ENCODE measurements around the gene ANKRD29. TPM values are rescaled to one million over a fixed set of nuclear protein-coding genes. Genes with fewer than 3 reads are reported as not detected.
A peak's percentile ranks its signal among the peaks of the same experiment; 100 is the strongest.

ANKRD29 gene, protein sequence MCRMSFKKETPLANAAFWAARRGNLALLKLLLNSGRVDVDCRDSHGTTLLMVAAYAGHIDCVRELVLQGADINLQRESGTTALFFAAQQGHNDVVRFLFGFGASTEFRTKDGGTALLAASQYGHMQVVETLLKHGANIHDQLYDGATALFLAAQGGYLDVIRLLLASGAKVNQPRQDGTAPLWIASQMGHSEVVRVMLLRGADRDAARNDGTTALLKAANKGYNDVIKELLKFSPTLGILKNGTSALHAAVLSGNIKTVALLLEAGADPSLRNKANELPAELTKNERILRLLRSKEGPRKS
- not detected in 2 replicates for total RNA-seq (2014; rRNA removed; shearing (Covaris generic))

DNA sequence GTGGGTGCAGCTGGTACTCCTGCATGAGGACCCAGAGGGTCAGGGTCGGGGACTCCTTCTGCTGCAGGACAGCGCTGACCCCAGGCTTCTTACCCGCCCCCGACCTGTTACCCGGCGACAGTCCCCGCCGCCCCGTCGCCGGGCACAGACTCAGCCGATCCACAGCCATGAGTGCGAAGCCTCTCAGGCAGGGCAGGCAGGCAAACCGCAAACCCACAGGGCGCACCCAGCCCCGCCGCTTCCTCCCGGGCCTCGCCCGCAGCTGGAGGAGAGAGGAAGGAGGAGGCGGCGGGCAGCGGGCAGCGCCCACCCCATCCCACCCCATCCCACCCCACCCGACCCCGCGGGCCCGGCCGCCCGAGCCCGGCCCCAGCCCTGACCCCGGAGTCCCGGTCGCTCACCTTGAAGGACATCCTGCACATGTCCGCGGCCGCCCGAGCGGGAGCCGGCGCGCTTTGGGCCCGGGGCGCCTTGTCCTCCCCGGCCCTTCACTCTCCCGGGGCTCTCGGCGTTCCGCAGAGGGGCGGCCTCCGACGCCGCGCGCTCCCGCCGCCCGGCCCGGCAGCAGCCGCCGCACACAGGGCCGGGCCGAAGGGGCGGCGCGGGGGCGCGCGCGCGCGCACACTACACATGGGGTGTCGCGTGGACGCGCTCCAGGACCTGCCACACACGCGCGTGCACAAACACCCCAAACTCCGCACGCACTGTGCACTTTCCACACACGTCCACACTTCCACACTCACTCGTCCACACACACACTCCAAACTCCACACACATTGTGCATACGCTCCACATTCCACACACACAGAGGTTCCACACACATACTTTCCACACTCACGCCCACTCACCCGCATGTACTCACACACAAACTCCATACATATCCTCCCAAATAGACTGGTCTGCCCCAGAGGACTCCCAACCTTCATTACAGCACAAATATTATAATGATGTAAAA is at the start of gene ANKRD29:
Gene ANKRD29, minus strand, starts transcription at position 603 of the 955 bp plus-strand sequence. Its CDS starts 181 bp downstream, at position 422.
- in situ Hi-C loops (cut with HindIII; ENCODE audit: low sequenced_read_pairs), result no loop called here
- no peak for DNase-seq (ENCODE audit: low spot score)

DNA sequence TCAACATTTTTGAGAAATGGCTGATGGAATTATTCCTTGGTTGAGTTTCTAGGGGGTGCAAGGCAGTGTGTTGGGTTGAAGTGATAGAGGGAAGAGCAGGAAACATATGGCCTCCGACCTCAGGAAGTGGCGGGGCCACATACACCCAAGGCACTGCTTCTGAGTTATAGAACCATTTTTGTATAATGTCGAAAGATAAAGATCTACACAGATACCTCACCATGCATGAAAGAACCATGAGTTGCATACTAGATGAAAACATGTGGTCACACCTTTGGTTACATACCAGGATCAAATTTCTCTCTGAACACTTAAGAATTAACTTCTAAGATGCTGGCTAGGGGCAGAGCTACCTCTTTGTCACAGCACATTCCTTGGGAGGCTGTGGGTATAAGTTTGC is 49.7 kb upstream of the ANKRD29 start:
- no peak for DNase-seq (ENCODE audit: low spot score)
- in situ Hi-C loops (cut with HindIII; ENCODE audit: low sequenced_read_pairs), result no loop called here

DNA sequence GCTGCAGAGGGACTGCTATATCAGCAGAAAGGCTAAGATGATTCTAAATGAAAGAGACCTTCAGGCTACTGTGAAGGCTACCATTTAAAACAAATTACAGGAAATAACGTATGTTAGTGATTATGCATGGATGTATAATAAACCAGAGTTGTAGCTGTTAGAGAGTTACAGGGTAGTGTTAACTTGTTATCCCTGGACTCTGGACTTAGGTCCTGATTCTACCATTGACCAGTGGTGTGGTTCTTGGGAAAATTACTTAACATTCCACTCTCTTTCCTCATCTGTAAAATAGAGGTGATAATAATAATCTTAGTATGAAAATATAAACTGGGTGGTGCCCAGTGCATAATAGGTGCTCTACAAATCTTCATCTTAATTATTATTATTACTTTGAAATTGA is 48.7 kb upstream of the ANKRD29 start:
- in situ Hi-C loops (cut with HindIII; ENCODE audit: low sequenced_read_pairs), result no loop called here
- DNase-seq (ENCODE audit: low spot score), result no peak

DNA sequence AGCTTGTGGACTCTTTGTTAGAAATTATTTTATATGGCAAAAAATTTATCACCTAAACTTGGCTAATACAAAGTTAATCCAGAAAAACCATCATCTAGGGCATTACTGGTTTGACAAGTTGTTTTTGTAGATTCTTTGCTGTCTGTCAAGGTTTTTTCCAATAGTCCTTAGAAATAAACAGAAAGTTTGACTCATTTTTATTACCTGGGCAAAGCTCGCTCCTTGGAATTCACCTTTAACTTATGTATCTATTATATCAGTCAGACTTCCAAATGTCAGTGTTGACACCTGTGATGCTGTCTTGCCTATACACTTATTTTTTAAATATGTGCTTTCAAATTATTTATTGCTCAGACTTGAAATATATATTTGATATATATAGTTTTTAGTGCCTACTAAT is 48.2 kb upstream of the ANKRD29 start:
- no peak for DNase-seq (ENCODE audit: low spot score)
- in situ Hi-C loops (cut with HindIII; ENCODE audit: low sequenced_read_pairs), result no loop called here

DNA sequence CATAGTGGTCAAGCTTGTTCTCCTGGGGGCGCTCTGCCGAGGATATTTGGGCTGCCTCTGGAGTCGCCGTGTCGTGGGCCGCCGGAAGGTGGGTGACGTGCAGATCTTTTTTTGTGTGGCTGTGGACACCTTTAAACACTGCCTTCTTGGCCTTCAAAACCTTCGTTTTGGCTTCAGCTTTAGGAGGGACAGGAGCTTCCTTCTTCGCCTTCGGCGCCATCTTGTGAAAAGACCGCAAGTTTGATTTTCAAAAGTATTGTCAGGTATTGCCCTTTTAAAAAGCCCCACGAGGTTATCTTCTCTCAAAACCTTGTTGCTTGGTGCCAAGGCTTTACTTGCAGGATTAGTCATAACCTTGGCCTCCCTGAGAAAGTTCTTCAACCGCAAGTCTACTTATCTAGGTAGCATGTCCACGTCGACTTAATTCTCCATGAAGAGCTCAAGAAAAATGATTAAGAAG is 47.4 kb upstream of the ANKRD29 start:
- in situ Hi-C loops (cut with HindIII; ENCODE audit: low sequenced_read_pairs), result no loop called here
- DNase-seq (ENCODE audit: low spot score), result no peak

DNA sequence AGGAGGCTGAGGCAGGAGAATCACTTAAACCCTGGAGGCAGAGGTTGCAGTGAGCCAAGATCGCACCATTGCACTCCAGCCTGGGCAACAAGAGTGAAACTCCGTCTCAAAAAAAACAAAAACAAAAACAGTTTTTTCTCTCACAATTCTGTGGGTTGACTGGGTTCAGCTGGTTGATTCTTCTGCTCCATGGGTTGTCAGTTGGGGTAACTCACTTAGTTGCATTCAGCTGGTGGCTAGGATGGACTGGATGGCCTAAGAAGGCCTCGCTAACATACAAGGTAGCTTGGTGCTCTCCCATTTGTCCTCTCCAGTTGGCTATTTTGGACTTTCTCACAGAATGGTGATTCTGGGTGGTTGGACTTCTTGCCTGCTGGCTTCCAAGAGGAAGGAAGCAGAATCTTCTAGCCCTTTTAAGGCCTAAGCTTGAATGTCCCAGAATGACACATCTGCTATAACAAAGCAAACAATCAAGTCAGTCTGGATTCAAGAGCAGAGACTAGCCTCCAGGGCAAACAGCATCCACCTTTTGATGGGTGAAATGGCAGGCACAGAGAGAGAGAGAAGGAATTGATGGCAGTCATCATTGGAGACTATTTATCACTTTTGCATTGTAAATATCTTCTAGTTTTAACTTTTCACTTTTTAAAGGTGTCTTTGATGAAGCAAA is 44.4 kb upstream of the ANKRD29 start:
- in situ Hi-C loops (cut with HindIII; ENCODE audit: low sequenced_read_pairs), result no loop called here
- no peak for DNase-seq (ENCODE audit: low spot score)

DNA sequence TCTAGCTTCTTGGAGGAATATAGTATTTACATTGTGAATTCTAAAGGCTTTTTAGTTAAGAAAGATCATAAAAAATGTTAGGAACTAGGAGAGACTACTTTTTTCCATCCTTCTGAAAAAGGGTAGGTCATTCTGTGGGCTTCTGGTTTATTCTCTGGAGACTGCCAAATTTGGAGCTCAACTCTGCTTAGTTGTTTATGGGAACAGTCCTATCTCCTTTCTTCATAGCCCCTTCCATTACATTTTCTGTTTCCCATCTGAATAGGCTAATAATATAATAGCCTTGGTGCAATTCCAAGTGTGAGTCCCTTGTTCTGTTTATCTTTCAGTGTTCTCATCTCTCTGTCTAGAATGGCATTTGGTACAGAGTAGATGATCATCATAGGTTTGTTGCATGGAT is 42.1 kb upstream of the ANKRD29 start:
- no peak for DNase-seq (ENCODE audit: low spot score)
- in situ Hi-C loops (cut with HindIII; ENCODE audit: low sequenced_read_pairs), result no loop called here

DNA sequence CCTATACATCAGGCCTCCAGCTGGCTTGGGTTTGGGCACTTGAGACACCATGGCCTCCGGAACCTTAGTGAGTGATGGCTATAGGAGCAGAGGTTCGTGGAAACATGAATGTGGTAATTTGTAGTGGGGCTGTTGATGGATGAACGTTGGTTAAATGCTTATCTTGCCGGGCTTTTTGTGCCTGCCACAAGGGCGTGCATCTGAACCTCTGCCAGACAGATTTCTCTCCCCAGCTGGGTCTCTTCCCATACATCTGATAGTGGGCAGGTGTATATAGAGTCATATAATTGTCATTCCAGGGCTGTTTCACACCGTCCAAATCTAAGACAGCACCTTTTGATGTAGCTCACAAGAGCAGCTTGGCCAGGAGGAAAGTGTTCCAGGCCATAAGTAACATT is 41.3 kb upstream of the ANKRD29 start:
- DNase-seq (ENCODE audit: low spot score), result no peak
- in situ Hi-C loops (cut with HindIII; ENCODE audit: low sequenced_read_pairs), result no loop called here

DNA sequence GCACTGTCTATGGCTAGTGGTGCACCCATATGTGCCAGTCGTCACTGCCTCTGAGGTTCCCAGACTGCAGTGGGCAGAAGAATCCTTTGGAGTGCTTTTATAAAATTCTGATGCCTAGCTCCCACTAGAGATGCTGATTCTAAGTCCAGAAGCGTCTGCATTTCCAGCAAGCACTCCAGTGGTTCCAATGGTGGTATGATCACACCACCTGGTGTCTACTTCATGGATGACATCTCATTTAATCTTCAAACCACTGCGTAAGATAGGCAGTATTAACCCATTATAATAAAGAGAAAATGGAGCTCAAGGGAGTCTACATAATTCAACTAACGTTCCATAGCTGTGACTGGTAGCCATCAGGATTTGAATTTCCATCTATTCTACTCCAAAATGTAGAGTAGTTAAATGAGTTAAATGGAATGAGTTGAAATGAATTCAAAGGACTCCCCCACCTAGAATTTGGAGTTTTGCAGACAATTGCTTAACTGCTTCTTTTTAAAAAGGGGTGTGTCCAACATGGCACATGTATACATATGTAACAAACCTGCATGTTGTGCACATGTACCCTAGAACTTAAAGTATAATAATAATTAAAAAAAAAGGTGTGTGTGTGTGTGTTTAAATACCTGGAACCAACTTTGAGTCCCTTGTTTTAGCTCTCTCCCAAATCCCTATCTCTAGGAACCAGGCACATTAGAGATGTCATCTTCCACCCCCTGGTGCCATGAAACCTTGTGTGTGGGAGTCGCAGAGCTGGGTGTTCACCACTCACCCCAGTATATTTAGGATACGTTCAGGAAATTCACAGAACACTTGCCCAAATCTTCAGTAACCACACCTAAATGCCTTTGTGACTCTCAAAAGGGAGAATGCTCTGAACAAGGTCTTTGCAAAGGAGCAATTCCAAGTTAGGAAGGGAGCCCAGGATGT is 40.6 kb upstream of the ANKRD29 start:
- in situ Hi-C loops (cut with HindIII; ENCODE audit: low sequenced_read_pairs), result no loop called here
- peak; percentile 5 for DNase-seq (ENCODE audit: low spot score)

DNA sequence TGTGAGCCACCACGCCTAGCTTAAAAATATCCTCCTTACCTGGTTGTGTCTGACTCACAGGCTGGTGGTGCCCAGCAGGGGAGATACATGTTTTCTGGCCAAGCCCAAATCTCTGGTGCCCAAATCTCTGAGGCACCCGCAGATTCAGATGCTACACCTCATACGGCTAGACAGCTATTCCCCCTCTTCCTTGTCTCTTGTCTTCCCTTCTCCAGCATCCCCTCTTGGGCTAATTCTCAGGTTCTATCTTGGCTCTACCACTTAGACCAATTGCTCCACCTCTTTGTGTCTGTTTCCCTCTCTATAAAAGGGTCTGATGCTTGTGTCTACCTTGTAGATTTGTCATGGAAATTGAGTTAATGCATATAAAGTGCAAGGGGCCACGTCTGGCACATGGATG is 39.9 kb upstream of the ANKRD29 start:
- in situ Hi-C loops (cut with HindIII; ENCODE audit: low sequenced_read_pairs), result no loop called here

DNA sequence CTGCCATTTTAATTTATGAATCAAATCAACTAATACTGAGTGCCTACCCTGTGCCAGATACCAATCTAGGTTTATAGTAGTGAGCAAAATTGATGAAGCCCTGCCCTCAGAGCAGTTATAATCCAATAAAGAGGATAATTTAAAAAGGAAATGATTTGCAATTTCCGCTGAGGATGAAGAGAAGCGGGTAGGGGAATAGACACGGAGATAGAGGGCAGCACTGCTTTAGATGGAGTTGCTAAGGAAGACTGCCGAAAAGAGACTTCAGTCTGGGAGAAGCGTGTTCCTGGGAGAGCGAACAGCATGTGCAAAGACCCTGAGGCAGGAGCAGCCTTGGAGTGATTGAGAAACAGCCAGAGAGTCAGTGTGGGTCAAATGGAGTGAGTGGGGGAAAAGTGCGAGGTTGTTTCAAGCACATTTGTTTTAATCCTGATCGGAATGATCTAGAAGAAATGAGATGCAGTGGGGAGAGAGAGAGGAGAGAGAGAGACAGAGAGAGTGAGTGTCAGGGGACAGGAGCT is 38.9 kb upstream of the ANKRD29 start:
- in situ Hi-C loops (cut with HindIII; ENCODE audit: low sequenced_read_pairs), result no loop called here
- no peak for DNase-seq (ENCODE audit: low spot score)

More for the DNA sequence above, 39.9 kb upstream of the ANKRD29 start:
- DNase-seq (ENCODE audit: low spot score), result no peak

DNA sequence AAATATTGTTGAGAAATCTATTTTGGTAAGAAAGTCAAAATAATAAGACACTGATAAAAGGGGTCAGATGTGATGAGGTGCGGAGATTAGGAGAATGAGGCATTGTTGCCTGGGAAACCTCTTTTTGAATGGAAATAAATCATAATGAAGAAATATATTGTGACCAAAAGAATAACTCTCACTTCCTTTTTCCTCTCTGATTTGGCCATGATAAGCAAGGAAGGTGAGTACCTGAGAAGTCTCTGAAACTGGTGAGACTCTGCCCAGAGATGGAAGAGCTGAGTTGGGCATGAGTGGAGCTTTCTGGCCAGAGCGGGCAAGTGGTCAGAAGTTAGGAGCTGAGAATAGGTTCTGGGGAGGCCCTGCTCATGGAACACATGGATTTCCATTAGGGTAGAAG is 38.3 kb upstream of the ANKRD29 start:
- DNase-seq (ENCODE audit: low spot score), result no peak
- in situ Hi-C loops (cut with HindIII; ENCODE audit: low sequenced_read_pairs), result no loop called here

DNA sequence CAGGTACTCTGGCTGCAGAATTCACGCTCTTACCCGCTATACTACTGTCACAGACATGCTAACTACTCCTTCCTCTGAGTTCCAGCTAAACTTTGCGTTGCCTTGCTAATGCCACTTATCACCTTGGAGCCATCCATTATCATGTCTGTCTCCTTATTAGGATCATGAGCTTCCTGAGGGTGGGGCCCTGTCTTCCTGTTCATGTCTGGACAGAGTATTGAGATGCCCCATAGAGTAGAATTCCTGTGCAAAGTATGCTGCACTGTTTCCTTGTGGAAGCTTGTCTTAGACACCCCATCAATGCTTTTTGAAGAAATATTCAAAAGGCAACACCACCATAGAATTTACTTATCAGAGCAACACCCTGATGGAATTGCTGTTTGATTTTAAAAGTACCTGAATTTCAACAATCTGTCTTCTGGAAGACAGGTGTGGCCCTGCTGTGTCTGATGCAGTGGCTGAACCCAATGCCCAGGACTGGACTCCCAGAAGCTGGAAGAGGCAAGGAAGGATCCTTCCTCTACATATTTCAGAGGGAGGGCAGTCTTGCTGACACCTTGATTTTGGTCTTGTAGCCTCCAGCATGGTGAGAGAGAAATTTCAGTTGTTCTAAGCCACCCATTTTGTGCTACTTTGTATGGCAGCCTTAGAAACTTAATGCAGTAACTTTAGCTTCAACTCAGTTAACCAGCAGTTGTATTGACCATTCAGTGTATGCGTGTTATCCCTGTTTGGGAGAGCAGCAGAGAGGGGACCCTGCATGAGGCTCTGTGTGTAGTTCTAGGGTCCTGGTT is 32.1 kb upstream of the ANKRD29 start:
- in situ Hi-C loops (cut with HindIII; ENCODE audit: low sequenced_read_pairs), result no loop called here
- no peak for DNase-seq (ENCODE audit: low spot score)

DNA sequence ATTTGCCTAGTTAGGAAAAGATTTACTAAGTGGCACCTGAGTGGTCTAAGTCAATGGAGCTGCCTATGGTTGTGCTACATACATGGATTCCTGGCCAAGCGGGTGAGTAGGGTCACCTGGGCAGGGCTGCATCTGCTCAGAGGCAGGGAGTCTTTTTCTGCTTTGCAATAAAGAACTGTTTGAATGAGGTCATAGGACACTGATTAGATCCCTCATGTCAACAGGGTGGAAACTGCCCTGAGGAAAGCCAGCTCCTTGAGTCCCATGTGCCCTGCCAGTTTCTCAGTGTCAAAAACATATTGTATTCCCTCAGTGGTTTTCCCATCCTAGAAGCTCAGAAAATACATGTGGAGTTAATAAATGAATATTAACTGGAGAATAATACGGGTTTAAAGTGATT is 31.1 kb upstream of the ANKRD29 start:
- in situ Hi-C loops (cut with HindIII; ENCODE audit: low sequenced_read_pairs), result no loop called here
- no peak for DNase-seq (ENCODE audit: low spot score)

DNA sequence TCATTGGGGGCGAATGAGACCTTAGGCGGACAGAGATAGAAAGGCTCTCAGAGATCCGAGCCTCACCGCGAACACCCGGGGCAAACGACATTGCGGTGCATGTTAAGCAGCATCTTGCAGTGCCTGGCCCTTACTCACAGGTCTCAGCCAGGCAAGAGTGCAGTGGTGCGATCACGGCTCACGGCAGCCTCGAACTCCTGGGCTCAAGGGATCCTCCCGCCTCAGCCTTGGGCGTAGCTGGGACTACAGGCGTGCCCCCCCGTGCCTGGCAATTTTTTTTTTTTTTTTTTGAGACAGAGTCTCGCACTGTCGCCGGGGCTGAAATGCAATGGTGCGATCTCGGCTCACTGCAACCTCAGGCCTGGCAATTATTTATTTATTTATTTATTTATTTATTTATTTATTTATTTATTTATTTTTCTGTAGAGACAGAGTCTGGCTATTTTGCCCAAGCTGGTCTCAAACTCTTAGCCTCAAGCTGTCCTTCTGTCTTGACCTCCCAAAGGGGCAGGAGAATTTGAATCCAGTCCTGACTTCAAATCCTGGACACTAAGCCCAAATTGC is 27.9 kb upstream of the ANKRD29 start:
- in situ Hi-C loops (cut with HindIII; ENCODE audit: low sequenced_read_pairs), result no loop called here
- no peak for DNase-seq (ENCODE audit: low spot score)

DNA sequence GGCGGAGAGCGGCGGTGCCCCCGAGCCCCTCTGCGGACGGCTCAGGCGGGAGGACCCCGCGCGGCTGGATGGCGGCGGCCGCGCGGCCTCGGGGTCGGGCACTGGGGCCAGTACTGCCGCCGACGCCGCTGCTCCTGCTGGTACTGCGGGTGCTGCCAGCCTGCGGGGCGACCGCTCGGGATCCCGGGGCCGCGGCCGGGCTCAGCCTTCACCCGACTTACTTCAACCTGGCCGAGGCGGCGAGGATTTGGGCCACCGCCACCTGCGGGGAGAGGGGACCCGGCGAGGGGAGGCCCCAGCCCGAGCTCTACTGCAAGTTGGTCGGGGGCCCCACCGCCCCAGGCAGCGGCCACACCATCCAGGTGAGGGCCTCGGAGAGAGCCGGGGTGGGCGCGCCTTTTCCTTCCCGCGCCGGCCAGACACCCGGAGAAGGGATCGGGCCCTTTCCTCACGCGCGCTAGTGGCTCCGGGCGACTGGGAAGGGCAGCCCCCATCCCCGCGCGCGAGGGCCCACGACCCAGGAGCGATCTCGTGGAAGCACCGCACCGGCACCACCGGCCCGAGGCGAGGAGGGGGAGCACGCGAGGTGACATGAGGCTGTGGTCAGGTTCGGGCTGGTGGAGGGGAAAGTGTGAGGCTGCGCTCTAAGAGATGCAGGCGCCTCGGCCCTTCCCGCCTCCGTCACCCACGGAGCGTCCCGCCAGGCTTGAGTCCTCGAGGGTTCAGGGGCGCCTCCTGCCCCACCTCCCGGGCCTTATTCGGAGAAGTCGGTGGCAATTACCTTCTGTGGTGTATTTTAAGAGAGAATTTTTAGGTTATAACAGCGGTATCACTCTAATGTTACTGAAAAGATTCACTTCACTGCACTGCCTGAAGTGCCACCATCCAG is 27.1 kb upstream of the ANKRD29 start:
- no peak for DNase-seq (ENCODE audit: low spot score)
- in situ Hi-C loops (cut with HindIII; ENCODE audit: low sequenced_read_pairs), result no loop called here
